Upper lobe of right lung (tissue), 1 donor: ENCODE data around the gene C1QTNF1. TPM values are rescaled to one million over a fixed set of nuclear protein-coding genes. Genes with fewer than 3 reads are reported as not detected.

Experiments
- ATAC-seq: fragments of 200-7000 bp; cut with Tn5 transposase; one replicate; pipeline ENCODE4 v1.9.1; 2020; ENCODE audit warnings: mild to moderate bottlenecking, moderate library complexity
- DNase-seq: peaks from one replicate; pipeline ENCODE4 v3.0.0-alpha.2; 2020
- H3K27ac ChIP-seq: fragments of 200-600 bp; one replicate; pipeline ENCODE4 v1.8.0; 2022
- H3K27me3 ChIP-seq: fragments of 200-600 bp; one replicate; pipeline ENCODE4 v1.8.0; 2022; ENCODE audit warnings: mild to moderate bottlenecking
- H3K36me3 ChIP-seq: fragments of 200-600 bp; one replicate; pipeline ENCODE4 v1.8.0; 2022
- H3K4me1 ChIP-seq: fragments of 200-600 bp; one replicate; pipeline ENCODE4 v1.8.0; 2022
- H3K4me3 ChIP-seq: fragments of 200-600 bp; one replicate; pipeline ENCODE4 v1.8.0; 2022; ENCODE audit warnings: mild to moderate bottlenecking
- H3K9me3 ChIP-seq: fragments of 200-600 bp; one replicate; pipeline ENCODE4 v1.8.0; 2022
- CTCF ChIP-seq: fragments of 200-600 bp; IDR thresholded peaks from one replicate; pipeline ENCODE4 v1.8.0; 2022; ENCODE audit warnings: antibody characterized with exemption
- intact Hi-C: fragments of 100-400 bp; cut with DNase I; formaldehyde crosslinking; loops from one replicate; pipeline ENCODE4 v1.11.0; 2022
- total RNA-seq: library from RNA; stranded (reverse); fragmentation: NEBNext Ultra II Directional; extraction: Animal tissue kit (Norgen Biotek cat#: 25700); gene quantifications from one replicate; pipeline ENCODE4 v1.2.1, GENCODE V29; 2021
- donor health status: DM: no; HTN: yes; CAD: no; lungs with severe emphysema.

C1QTNF1 gene
- total RNA-seq, 1 donor from 2014 or later: 28.3 TPM

DNA sequence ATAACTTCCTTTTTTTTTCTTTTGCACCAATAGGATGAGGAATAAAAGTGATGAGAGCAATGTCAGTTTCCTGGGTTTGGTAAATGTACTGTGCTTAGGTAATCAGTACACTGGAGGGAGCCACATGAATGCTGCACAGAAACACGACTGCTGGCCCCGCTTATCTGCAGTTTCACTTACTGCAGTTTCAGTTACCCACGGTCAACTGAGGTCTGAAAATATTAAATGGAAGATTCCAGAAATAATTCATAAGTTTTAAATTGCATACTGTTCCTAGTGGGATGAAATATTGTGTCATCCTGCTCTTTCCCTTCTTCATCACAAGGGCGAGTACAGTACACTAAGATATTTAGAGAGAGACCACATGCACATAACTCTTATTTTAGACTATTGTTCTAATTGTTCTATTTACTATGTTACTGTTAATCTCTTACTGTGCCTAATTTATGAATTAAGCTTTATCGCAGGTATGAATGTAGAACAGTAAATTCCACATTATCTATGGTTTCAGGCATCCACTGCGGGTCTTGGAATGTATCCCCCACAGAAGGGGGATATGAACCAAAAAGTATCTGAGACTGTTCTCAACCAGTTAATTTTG is 37.8 kb upstream of the C1QTNF1 start:
- no peaks in the 10 kb centered on the region for H3K27me3 ChIP-seq
- peaks cover 20% of the 10 kb centered on the region for H3K4me1 ChIP-seq
- H3K9me3 ChIP-seq: no peaks in the 10 kb centered on the region
- ATAC-seq: peak; percentile 84
- peaks cover 13% of the 10 kb centered on the region for H3K36me3 ChIP-seq
- intact Hi-C loops: no loop called here
- DNase-seq: no peak
- peak; percentile 44 for TF ChIP-seq CTCF
- peak overlapping the region; percentile 84 for H3K27ac ChIP-seq
- H3K4me3 ChIP-seq: peak overlapping the region; percentile 44

GRCh38 chr17:78986649-78987328 is 37.2 kb upstream of the C1QTNF1 start:
- peak overlapping the region; percentile 84 for H3K27ac ChIP-seq
- H3K36me3 ChIP-seq: peaks cover 19% of the 10 kb centered on the region
- peak; percentile 81 for ATAC-seq
- no peak for TF ChIP-seq CTCF
- no peak for DNase-seq
- no peaks in the 10 kb centered on the region for H3K9me3 ChIP-seq
- intact Hi-C loops: no loop called here
- H3K27me3 ChIP-seq: no peaks in the 10 kb centered on the region
- peak overlapping the region; percentile 44 for H3K4me3 ChIP-seq
- peaks cover 20% of the 10 kb centered on the region for H3K4me1 ChIP-seq

DNA sequence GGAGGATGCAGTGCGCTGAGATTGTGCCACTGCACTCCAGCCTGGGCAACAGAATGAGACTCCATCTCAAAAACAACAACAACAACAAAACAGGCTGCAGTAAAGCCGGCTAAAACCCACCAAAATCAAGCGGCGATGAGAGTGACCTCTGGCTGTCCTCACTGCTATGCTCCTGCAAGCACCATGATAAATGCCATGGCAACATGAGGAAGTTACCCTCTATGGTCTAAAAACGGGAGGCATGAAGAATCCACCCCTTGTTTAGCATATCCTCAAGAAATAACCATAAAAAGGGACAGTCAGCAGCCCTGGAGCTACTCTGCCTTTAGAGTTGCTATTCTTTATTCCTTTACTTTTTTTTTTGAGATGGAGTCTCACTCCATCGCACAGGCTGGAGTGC is 35.8 kb upstream of the C1QTNF1 start:
- Histone ChIP-seq H3K27me3 (no peaks in the 10 kb centered on the region), H3K9me3 (no peaks in the 10 kb centered on the region), H3K36me3 (peaks cover 33% of the 10 kb centered on the region), H3K27ac (no peak overlapping the region), H3K4me1 (peaks cover 20% of the 10 kb centered on the region), H3K4me3 (no peak overlapping the region)
- intact Hi-C loops: no loop called here
- TF ChIP-seq CTCF: no peak
- DNase-seq (no peak), ATAC-seq (no peak)

DNA sequence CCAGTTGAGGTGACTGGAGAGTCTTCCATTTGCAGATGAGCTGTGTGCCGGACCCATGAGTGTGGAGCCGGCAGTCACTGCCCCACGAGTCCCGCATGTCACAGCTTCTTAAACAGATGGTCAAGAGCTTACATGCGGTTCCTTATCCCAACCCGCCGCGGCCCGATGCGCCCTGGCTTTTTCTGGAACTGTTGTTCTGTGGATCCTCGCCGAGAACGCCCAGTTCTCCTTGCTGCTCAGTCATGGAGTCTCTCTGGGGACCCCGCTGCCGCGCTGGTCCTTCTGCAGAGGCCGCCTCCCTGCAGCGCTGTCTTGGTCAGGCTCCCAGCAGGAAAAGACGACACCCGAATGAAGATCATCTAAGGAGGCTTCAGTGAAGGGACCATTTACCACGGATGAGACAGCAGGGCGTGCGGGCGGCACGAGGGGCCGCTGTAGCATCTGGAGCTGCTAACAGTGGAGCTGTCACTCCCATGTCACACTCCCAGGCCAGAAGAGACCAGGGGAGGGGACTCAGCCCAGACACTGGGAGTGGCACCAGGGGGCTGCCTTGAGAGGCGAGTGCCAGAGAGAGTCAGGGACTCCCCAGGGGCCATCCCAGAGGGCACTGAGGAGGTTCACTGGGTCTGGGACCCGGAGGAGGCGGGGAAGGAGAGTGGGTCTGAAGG is 33.5 kb upstream of the C1QTNF1 start:
- Histone ChIP-seq H3K36me3 (peaks cover 50% of the 10 kb centered on the region), H3K9me3 (no peaks in the 10 kb centered on the region), H3K4me3 (no peak overlapping the region), H3K27me3 (no peaks in the 10 kb centered on the region), H3K4me1 (peaks cover 20% of the 10 kb centered on the region), H3K27ac (no peak overlapping the region)
- no peak for ATAC-seq
- DNase-seq: peak; percentile 61
- TF ChIP-seq CTCF: no peak
- intact Hi-C loops: no loop called here

DNA sequence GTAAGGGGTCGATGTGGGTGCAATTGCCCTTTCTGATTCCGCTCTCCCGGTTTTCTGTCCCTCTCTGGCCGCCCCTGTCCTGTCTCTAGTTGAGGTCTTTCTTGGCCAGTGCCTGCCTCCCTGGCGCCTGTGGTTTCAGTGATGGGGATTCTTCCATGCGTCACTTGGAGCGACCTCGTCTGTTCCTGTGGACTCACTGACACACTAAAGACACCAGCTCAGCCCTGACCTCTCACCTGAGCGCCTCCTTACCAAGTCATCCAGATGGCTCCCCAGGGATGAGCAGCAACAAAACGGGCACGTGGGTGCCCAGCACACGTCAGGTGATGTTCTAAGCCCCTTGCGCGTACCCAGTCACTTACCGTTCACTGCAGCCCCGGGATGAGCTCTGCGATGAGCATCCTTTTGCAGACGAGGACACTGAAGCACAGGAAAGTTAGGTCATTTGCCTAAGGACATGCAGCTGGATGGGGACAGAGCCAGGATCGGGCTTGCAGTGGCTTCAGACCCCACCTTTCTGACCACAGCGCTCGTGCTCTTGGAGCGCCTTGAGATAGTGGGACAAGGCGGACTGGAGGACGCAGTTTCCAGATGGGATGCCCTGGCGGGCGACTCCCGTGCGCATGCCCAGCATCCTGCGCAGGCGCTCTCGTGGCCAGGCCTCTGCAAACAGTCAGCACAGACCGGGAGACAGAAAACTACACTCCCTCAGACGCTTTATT is 32.8 kb upstream of the C1QTNF1 start:
- H3K4me1 ChIP-seq: peaks cover 19% of the 10 kb centered on the region
- DNase-seq (no peak), ATAC-seq (no peak)
- peaks cover 57% of the 10 kb centered on the region for H3K36me3 ChIP-seq
- H3K27ac ChIP-seq: no peak overlapping the region
- H3K4me3 ChIP-seq: no peak overlapping the region
- intact Hi-C loops: no loop called here
- TF ChIP-seq CTCF: no peak
- no peaks in the 10 kb centered on the region for H3K27me3 ChIP-seq
- no peaks in the 10 kb centered on the region for H3K9me3 ChIP-seq
